HG03039 (cell line): ENCODE measurements around the gene OGN.

Experiments used
- ATAC-seq: cut with Tn5 transposase; IDR thresholded peaks from one replicate; pipeline ENCODE4 v1.9.1; 2021; ENCODE audit warnings: mild to moderate bottlenecking, moderate library complexity; ENCODE audit not compliant: unreplicated experiment

The OGN gene

DNA sequence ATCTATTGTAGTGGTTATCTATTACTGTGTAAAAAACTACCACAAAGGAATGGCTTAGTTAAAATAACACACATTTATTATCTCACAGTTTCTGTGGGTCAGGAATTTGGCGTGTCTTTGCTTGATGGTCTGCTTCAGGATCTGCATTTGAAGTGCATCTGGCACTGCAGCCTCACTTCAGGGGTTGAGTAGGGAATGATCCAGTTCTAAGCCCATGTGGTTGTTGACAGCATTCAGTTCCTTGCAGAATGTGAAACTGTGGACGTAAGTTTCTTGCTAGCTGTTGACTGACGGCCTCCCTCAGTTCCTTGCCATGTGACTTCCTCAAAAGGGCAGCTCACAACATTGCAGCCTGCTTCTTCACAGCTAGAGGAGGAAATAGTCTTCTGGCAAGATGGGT is 2.1 kb upstream of the OGN start:
- peak; percentile 68 for ATAC-seq

DNA sequence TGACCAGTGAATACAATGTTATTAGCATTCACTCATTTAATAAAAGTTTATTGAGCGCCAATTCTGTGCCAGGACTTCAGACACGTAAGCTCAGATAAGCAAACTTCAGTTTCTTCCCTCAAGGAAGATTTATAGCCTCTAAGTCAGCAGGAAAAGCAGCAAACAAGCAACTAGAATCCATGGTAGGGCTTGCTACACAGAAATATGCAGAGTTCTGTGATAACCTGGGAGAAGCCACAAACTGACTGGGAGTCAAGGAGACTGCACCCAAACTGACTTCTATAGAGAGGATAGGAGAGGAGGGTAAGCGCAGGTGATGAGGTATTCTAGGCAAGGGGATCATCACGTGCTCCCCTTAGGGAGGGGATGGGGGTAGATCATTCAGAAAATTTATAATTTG is 1.4 kb upstream of the OGN start:
- no peak for ATAC-seq

DNA sequence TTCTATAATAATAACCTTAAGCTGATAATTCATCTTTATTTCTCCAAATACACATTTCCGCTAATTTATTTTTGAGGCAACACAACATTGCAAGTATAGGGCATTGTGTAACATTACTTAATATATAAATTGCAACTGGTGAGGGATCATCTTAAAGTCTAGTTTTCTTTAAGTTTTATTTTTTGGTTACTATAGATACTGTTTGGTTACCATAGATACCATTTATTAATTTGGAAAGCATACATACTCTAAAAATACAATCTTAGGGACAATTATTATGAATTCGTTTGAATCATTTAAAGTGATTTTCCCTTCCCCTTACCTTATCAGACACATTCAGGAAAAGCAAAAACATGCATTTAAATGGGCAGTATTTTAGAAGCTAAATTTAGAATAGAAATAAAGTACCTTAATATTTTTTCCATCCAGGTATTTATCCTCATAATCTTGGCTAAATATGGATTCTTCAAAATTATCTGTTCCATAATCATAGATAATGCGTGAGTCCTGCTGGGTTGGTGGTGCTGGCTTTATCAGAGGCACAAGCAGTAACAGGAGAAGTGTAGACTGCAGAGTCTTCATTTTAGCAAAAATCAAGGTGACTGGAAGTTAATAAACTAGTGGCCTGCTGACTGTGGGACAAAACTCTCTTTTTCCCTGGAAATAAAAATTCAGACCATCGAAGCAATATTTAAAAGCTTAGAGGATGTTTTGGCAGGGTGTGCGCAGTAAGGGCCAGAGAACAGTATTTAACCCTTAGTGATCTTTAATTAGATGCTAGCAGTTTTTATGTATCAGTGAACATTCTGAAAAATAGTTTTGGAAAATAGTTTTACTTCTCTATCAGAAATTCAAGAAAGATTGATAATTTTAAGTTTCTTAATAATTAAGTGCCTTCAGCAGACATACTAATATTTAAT is 1.3 kb downstream of the OGN start:
- no peak for ATAC-seq

DNA sequence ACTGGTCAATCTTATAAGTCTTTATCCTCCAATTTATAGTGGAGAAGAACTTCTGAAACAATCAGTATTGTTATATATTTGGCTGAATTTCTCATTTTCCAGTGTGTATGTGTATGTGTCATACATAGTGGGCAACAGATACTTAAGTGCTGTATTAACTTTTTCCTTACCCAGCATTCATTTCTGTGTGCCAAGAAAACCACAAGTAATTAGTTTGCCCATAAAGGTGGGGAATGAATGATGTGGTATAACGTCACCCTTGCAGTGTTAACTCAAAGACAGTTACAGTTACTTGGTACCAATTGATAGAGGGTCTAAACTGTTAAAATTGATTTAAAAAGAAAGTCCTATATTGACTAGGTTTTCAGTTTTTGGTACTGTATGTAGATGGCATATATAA is 2.0 kb downstream of the OGN start:
- no peak for ATAC-seq

DNA sequence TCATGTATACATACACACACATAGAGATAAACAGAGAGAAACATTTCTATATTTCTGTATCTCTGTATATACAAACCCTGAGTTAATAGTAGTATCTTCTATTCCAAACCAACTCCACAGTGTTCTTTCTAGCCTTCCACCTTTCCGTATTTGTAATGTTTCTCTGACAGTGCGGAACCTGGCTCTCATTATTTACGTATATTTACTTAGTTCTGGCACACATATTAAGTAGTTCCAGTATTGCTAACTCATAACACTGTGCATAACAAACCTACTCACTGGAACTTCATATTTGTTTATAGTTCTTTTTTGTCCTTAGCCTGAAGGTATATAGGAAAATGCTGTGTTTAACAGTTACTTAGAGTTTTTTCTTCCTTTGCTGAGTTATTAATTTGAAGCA is 6.5 kb downstream of the OGN start:
- ATAC-seq: no peak

DNA sequence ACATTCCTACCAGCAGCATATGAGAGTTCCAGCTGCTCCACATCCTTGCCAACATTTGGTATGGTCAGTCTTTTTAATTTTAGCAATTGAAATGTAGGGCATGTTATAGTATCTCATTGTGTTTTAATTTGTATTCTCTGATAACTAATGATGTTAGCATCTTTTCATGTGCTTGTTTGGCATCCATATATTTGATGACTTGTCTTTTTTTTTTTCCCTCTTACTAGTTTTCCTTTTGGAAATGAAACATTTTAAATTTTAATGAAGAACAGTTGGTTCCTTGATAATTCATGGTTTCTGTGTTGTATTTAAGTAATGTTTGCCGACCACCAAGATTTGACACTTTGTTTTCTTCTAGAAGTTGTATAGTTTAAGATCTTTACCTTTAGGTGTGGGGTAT is 8.8 kb downstream of the OGN start:
- no peak for ATAC-seq

DNA sequence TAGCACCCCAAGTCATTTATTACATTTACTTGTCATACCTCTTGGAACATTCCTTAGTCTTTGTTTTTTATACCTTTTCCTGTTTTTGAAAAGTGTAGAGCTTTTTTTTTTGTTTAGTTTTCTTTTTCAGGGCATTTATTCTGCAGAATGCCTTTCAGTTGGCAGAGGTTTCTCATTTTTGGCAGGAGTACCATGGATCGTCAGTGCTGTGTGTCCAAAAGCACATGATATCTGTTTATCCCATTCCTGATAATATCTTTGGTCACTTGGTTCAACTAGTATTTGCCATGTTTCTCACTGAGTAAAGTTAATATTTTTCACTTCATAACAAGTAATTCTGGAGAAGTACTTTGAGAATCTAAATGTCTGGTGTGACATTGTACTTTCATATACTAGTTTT is 10.7 kb downstream of the OGN start:
- ATAC-seq: no peak

DNA sequence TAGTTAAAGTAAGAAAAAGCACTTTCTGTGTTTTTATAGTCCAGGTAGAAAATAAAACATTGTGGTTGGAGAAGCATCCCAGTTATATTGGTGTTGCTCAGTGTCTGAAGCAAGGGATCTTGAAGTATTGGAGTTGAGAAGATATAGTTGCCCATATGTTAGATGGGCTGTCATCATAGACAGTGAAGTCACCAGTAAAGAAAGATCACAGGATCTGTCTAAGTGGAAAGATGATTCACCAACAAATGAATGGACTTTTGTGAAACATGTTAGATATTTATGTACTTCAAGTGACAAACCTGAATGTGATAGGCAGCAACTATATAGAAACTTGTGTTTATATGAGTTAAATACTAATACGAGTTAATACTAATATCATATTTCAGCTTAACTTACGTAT is 11.7 kb downstream of the OGN start:
- no peak for ATAC-seq

DNA sequence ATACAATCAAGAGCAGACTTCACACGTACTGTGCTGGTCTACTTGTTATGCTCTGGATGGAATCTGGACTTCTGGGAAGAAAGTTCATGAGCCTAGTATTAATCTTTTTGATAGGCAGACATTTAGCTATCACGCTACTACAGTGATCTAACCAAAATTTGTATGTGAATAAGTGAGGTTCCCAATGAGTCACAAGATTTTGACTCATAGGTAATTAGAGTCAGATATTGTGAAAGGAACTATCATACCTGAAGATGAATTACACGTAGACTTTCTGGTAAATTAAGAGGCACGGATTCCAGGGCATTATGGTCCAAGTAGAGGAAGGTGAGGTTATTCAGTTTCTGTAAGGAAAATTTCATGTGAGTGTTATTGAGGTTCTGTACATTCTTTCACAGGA is 18.4 kb downstream of the OGN start:
- ATAC-seq: no peak

DNA sequence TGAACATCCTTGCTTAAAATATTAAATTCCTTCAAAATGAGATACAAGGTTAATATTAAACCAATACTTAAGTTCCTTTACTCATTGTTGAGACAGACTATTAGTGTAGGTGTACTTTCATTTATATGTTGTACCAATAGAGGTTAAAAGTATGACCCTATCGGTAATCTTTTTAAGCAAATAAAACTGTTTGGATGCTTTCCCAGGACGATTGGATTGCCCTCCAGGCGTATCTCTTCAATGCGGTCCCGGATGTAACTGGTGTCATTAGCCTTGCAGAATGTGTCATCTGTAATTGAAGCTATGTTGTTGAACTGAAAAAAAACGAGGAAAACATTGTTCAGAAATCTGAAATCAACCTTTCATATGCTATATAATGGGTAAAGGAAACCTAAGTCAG is 18.9 kb downstream of the OGN start:
- ATAC-seq: no peak

DNA sequence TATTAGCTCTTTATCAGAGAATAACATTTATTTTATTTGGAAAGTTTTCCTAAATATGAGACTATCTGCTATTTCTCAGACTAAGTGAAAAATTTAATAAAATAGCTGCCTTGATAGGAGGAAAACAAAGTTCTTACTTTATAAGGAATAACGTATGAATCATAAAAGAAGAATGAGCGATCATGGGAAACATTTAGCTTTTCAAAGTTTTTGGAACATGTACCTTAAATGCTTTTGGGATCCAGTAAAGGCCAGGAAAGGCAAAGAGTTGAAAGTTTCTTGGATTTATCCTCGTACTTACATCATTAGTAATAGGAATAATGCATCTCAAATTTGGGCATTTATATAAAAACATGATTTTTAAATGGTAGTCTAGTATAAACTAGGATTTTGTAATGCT is 19.4 kb downstream of the OGN start:
- ATAC-seq: no peak

DNA sequence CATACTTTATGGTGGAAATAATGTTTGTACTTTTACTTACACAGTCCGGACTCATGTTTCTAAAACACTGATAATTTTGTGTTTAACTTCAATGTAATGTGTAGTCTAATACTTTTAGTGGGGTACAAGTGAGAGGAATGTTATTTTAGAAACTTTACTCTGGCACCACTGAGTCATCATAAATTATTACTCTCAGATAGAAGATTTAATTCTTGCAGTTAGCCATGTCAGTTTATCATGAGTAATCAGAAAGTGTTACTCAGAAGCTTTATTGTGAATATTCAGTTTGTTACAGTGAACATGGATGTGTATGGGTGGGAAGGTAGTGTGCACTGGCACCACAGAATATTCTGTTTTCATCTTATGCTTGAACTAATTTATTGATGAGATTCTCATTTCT is 20.0 kb downstream of the OGN start:
- ATAC-seq: no peak

DNA sequence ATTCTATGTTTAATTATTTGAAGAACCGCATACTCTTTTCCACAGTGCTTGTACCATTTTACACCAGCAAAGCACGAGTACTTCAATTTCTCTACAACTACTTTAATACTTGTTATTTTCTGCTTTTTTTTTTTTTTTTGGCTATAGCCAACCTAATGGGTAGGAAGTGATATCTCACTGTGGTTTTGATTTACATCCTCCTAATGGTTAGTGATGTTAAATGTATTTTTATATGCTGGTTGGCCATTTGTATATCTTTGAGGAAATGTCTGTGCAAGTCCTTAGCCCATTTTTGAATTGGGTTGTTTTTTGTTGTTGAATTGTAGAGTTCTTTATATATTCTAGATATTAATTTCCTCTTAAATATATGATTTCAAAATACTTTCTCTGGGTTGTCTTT is 22.6 kb downstream of the OGN start:
- ATAC-seq: no peak

DNA sequence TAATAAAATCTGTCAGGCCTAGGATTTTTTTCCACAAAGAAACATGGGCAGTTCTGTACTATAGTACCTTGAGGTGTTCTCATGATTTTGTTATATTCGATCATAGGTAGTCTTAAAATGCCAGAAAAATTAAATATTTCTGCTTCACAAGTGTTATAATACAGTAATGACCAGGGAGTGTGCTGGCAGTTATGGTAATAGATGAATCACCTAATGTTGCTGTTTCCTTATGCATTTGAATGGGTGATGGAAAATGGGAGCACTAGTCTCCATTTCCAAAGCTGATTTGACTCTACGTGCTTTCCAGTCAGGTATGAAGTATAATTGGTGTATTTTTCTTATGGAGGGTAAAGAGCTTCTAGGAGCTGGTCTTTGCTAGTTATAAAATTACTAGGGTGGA is 23.8 kb downstream of the OGN start:
- no peak for ATAC-seq

DNA sequence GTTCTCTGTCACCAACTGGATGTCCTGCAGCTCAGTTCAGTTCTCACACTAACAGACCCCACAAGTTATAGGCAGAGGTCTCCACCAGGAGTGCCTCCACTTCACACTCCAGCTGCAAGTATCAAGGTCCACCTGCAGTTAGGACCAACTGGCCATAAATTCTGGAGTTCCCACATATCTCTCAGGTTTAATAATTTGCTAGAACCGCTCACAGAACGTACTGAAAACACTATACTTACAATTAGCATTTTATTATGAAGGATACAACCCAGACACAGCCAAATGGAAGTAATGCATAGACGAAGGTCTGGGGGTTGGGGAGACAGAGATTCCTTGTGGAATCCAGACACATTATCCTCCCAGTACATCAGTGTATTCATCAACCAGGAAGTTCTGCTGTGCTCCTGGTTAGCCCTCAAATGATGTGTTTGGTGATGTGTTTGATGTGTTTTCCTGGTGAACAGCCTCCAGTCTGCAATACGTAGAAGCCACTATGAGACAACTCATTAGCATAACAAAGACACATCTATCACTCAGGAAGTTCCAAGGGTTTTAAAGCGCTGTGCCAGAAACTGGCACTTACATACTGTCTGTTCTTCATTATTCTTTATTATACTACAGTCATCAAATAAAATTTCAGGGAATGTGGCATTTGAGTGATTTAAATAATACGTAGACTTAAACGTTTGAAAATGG is 25.4 kb downstream of the OGN start:
- ATAC-seq: no peak

DNA sequence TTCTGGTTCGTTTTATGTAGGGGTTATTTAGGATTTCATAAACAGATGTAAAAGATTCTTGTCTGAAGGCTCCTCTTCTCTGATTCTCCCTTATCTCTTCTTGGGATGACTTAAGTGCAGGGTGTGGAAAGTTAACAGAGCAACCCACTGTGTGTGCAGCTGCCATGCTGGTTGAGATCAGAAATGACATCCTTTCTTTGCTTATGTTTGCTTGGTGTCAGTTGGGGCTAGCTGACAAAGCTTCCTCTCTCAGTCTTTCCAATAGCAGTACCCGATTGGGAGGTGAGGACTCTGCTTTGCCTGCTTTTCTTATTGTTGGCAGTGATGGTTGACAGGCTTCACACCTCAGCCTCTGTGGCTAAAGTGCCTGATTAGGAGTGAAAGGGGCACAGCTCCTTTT is 26.5 kb downstream of the OGN start:
- ATAC-seq: no peak

DNA sequence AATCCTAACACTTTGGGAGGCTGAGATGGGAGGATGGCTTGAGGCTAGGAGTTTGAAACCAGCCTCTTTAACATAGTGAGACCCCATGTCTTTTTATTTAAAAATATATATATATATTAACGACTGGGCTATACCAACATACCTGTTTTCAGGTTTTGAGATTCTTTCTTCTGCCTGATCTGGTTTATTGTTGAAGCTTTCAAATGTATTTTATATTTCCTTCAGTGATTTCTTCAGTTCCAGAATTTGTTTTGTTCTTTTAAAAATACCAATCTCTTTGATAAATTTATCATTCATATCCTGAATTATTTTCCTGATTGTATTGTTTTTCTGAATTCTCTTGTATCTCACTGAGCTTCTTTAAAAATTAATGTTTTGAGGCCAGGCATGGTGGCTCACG is 31.2 kb downstream of the OGN start:
- no peak for ATAC-seq

DNA sequence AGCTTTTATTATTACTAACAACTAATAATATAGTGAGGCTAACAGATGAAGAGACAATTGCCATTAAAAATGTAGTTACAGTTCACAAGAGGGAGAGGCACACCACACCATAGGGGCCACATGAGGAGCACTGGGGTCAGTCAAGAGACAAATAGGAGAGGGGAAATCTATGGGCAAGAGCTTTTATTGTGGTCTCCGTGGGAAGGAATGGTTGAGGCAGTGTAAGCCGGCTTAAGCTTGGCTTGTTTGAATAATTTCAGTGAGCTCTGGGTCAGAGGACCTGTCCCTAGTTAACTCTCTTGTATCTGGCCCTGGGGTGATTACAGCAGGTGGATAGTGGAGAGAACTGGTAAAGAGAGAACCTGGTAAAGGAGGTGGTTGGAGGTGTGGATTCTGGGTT is 35.3 kb downstream of the OGN start:
- ATAC-seq: no peak

DNA sequence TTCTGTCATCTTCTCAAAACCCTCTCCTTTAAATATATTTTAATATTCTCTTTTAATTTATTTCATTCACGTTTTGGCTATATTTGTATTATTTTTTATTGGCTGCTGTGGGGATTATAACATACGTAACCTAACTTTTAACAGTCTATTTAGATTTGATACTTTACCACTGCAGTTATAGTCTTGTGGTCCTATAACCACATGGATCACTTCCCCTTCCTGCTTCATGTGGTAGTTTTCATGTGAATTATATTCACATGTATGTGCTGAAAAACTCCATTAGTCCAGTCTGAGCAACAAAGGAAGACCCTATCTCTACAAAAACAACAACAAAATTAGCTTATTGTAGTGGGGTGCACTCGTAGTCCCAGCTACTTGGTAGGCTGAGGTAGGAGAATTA is 44.3 kb downstream of the OGN start:
- no peak for ATAC-seq

DNA sequence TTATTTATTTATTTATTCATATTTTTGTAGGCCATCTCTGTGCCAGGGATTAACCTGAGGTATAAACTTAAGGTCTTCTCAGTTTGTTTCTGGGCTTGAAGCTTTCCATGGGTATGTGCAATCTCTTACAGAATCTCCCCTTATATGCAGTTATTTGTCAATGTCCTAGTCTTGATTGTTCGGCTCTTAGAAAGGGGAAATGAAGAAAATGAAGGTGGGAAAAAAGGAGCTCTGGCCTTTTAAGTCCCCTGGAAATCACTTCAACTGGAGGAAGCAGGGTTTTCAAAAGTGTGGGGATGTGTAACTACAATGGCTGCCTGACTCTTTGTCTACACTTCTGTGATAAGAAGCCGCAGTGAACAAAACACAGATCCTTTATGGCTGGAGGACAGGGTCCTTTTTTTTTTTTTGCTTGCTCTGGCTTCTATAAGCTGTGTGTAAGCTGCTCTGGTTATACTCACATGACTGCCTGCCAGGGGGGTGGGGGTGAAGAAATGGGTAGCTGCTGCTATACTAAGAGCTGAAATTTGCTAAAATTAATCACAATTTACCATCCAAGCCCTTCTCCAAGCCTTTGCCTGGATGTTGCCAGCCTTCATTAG is 44.9 kb downstream of the OGN start:
- ATAC-seq: no peak

DNA sequence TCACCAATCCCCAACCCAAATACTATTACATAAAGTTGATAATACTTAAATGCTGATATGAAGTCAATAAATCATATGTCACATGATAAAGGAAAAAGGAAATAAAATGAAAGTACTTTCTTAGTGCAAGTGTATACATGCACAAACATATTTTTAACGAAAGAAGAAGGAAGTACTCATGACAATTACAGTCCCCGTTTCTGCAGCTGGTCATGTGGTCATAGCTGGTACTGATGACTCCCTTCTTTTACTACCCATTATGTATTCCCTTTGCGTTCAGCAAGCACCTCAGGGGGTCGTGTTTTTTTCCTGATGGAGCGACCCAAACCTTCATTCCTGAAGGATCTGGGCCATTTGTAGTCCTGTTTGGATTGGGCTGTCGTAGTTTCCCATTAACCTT is 51.3 kb downstream of the OGN start:
- no peak for ATAC-seq

DNA sequence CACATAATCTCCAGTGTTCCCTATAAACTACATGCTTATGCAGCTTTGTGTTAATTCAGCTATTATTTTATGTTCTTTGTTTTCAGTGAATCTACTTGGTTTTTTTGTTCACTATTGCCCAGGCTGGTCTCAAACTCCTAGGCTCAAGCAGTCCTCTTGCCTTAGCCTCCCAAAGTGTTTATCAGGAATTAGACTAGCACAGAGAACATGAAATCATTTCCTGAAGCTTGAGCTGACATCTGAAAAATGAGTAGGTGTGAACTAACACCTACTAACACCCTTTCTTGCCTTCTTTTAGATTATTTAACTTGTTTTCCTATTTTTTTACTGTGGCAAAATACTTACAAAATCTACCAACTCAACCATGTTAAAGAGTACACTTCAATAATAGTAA is 53.6 kb downstream of the OGN start:
- no peak for ATAC-seq
